PC-3 (cell line): ENCODE results near the gene SEC31B.

Experiments used
- EZH2 ChIP-seq: fragments of 300-600 bp; sonication (generic); IDR thresholded peaks from one replicate; pipeline ENCODE4 v1.6.1; 2017; ENCODE audit warnings: antibody characterized with exemption, mild to moderate bottlenecking, low read length; ENCODE audit not compliant: unreplicated experiment
- EZH2phosphoT487 ChIP-seq: fragments of 300-600 bp; sonication (generic); IDR thresholded peaks from 2 replicates; pipeline ENCODE4 v1.6.1; 2018; ENCODE audit warnings: mild to moderate bottlenecking, antibody characterized with exemption, low read length, borderline replicate concordance
- TF ChIP-seq, protein P1 (sequence below): fragments of 300-600 bp; sonication (generic); conservative IDR thresholded peaks from 2 replicates; pipeline ENCODE4 v1.5.1; 2017; ENCODE audit warnings: antibody characterized with exemption, low read depth, mild to moderate bottlenecking, low read length

DNA sequence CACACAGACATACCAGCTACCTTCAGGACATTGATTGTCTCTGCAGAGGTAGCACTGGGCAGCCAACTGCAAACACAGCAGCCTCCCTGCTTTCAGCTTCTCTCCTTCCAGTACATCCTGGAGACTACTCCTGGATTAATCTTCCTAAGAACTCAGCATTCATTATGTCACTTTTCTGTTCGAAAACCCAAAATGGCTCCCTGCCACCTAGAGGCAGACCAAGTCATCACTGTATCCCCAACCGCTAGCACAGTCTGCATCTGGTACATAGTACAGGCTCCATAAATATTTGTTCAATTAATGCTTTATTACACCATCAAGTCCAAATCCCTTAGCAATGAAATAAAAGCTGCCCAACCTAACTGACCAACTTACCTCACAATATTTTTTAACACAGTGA, 5.0 kb upstream of the SEC31B start:
- TF ChIP-seq, protein P1, sequence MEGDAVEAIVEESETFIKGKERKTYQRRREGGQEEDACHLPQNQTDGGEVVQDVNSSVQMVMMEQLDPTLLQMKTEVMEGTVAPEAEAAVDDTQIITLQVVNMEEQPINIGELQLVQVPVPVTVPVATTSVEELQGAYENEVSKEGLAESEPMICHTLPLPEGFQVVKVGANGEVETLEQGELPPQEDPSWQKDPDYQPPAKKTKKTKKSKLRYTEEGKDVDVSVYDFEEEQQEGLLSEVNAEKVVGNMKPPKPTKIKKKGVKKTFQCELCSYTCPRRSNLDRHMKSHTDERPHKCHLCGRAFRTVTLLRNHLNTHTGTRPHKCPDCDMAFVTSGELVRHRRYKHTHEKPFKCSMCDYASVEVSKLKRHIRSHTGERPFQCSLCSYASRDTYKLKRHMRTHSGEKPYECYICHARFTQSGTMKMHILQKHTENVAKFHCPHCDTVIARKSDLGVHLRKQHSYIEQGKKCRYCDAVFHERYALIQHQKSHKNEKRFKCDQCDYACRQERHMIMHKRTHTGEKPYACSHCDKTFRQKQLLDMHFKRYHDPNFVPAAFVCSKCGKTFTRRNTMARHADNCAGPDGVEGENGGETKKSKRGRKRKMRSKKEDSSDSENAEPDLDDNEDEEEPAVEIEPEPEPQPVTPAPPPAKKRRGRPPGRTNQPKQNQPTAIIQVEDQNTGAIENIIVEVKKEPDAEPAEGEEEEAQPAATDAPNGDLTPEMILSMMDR: peak; percentile 19; the same call in 1 of the 2 replicates
- TF ChIP-seq EZH2phosphoT487 (no peak), EZH2 (no peak)
